Measurements from ENCODE around the gene BST2.
"Not testable (repeated sequence)": the region's sequence is repeated elsewhere in the genome, so short reads cannot be mapped to it uniquely, and the experiment has no call there.

Gene BST2

DNA sequence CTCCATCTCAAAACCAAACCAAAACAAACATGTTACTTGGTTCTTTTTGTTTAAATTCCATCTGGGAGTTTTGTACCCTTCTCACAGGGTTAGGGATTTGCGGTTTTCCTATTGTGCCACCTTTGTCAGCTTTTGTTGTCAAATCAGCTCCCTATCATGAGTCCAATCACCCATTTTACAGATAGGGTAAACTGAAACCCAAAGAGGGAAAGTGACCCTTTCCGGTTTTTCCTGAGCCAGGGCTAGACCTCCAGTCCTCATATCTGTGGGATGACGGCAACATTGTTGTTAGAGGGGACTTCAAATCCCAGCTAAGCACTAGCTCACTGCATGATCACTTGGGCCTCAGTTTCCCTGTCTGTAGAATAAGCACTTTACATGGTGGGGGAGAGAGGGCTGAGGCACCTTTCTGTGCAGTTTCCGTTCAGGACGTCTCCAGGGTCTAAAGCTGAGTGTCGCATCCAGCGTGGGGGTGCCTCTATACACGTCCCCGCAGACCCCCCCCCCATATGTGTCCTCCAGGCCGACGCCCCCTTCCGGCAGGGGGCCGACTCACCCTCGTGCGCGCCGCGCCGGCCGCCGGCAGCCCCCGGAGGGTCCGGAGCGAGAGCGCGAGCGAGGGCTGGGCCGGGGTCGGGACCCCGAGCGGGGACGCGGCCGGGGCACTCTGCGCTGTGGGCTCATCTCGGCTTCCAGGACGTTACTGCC lies 15.3 kb downstream of the BST2 start:
- DNase-seq (ENCODE audit: low spot score): no peak

- no peak for DNase-seq (ENCODE audit: low spot score)
Observed at GRCh38 chr19:17389288-17389687, 16.1 kb downstream of the BST2 start.

- peak; percentile 79 for DNase-seq (ENCODE audit: low spot score)
Observed at GRCh38 chr19:17385878-17386611, 19.4 kb downstream of the BST2 start.

DNA sequence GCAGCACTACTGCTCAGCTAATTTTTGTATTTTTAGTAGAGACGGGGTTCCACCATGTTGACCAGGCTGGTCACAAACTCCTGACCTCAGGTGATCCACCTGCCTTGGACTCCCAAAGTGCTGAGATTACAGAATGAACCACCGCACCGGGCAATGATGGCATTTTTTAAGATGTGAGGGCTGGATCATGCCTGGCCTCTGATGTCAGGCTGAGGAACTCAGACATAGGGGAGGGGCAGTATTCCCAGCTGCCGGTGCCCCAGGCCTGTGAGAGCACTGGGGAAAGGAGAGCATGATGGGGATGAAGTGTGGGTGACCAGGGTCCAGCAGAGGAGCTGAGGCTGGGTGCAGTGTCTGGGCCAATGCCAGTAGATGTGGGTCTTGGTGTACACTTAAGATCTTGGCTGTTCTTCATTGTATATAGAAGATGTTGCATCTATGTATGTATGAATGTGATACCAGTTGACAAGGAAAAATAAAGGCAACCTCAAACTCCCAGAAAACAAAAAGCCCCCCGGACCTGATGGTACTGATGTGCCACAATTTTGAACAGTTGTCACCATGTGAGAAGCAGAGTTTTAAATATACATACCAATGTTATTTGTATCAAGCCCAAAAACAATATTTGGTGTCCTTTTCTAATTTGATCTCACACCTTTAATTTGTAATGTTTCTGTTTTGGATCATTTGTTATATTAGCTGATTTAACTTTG lies 24.8 kb downstream of the BST2 start:
- no peak for DNase-seq (ENCODE audit: low spot score)

DNA sequence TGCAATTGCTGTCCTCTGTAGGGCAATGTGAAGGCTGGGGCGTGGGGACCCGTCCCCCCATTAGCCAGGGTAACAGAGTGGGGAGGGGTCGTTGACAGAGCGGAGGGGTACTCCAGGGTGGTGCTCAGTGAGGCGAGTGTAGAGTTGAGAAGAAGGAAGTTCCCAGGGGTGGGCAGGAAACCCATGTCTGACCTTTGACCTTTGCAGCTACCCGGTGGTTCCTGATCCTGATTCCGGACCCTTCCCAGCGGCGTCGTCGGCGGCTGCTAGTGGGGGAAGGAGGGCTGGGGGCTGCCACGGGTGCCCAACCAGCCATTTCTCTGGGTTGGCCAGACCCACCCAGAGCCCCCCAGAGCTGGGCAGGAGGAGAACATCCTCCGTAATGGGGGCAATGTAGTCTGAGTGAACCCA lies 26.2 kb downstream of the BST2 start:
- no peak for DNase-seq (ENCODE audit: low spot score)

- DNase-seq (ENCODE audit: low spot score): no peak
Observed at GRCh38 chr19:17378271-17378670, 27.2 kb downstream of the BST2 start.

GRCh38 chr19:17376935-17377600 lies 28.4 kb downstream of the BST2 start, which contains the start of gene PLVAP:
PLVAP (minus strand) TSS chr19:17377342; CDS start chr19:17377288, 54 bp downstream.
- DNase-seq (ENCODE audit: low spot score): no peak

GRCh38 chr19:17370026-17370587 lies 35.3 kb downstream of the BST2 start:
- peak; percentile 87 for DNase-seq (ENCODE audit: low spot score)

- no peak for DNase-seq (ENCODE audit: low spot score)
Observed at GRCh38 chr19:17365361-17365760, 40.1 kb downstream of the BST2 start.

DNA sequence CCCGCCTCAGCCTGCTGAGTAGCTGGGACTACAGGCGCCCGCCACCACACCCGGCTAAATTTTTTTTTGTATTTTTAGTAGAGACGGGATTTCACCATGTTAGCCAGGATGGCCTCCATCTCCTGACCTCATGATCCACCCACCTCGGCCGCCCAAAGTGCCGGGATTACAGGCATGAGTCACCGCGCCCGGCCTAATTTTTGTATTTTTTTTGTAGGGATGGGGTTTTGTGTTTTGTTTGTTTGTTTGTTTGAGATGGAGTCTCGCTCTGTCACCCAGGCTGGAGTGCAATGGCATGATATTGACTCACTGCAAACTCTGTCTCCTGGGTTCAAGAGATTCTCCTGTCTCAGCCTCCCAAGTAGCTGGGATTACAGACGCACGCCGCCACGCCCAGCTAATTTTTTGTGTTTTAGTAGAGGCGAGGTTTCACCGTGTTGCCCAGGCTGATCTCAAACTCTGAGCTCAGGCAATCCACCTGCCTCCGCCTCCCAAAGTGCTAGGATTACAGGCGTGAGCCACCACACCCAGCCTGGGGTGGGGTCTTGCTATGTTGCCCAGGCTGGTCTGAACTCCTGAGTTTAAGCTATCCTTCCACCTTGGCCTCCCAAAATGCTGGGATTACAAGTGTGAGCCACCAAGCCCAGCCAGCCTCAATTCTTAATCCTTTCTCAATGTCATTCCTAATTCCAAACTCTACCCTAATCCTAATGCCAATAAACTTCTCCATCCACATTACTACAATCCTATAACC lies 41.4 kb downstream of the BST2 start:
- not testable (repeated sequence) for DNase-seq (ENCODE audit: low spot score)

GRCh38 chr19:17359905-17360800 lies 45.3 kb downstream of the BST2 start:
- no peak for DNase-seq (ENCODE audit: low spot score)

DNA sequence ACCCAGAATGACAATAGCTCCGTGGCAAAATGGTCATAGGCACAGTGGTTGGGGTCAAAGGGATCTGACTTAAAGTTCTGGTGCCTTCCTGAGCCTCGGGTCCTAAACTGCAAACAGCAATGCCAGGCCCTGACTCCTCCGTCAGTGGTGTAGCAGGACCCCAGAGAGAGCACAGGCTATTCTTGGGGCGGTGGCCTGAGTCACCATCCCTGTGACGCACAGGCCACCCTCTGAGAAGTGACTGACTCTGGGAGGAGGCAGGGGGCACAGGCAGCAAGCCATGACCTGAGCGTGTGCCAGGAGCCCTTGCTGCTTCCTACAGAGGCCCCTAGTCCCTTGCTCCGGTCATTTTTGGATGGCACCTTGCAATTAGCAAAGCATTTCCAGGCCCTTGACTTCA lies 47.0 kb downstream of the BST2 start:
- no peak for DNase-seq (ENCODE audit: low spot score)

GRCh38 chr19:17357724-17358123 lies 47.7 kb downstream of the BST2 start:
- DNase-seq (ENCODE audit: low spot score): no peak

DNA sequence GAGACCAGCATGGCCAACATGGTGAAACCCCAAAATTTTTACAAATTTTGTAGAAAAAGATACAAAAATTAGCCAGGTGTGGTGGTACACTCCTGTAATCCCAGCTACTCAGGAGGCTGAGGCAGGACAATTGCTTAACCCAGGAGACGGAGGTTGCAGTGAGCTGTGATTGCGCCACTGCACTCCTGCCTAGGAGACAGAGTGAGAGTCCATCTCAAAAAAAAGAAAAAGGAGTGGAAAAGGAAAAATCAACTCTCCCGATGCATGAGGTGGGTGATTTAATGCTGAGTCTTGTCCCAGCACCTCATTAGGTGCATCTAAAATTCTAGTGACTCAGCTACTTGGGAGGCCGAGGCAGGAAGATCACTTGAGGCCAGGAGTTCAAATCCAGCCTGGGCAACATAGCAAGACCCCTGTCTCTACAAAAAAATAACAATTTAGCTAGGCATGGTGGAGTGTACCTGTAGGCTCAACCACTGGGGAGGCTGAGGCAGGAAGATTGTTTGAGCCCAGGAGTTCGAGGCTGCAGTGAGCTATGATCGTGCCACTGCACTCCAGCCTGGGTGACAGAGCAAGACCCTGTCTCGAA lies 48.3 kb downstream of the BST2 start:
- no peak for DNase-seq (ENCODE audit: low spot score)

GRCh38 chr19:17353386-17353785 lies 52.0 kb downstream of the BST2 start:
- DNase-seq (ENCODE audit: low spot score): no peak
